HG03432 (cell line): ENCODE measurements around the gene LINGO3.

Source experiments
- ATAC-seq: cut with Tn5 transposase; IDR thresholded peaks from one replicate; pipeline ENCODE4 v1.9.1; 2021; ENCODE audit warnings: mild to moderate bottlenecking, moderate library complexity; ENCODE audit not compliant: unreplicated experiment

LINGO3 gene

GRCh38 chr19:2266183-2266993, 41.6 kb downstream of the LINGO3 start:
- ATAC-seq: no peak

- no peak for ATAC-seq
Observed at GRCh38 chr19:2261438-2262172, 46.3 kb downstream of the LINGO3 start.

GRCh38 chr19:2260341-2260805, 47.6 kb downstream of the LINGO3 start:
- no peak for ATAC-seq

GRCh38 chr19:2259336-2259735, 48.6 kb downstream of the LINGO3 start:
- ATAC-seq: no peak
